IPS DF 6.9 (cell line): ENCODE results near the gene NARF.

Experiments
- DNase-seq: peaks from one replicate; pipeline ENCODE4 v3.0.0-alpha.2; 2013; ENCODE audit warnings: low read depth, low spot score
- H3K27ac ChIP-seq: one replicate; pipeline ENCODE4 v1.5.1; 2013; ENCODE audit warnings: low read length, control low read depth
- H3K27me3 ChIP-seq: 2 replicates; pipeline ENCODE4 v1.6.1; 2013; ENCODE audit warnings: mild to moderate bottlenecking, low read length; ENCODE audit not compliant: control insufficient read depth, insufficient read depth
- H3K36me3 ChIP-seq: 2 replicates; pipeline ENCODE4 v1.6.1; 2013; ENCODE audit warnings: low read length; ENCODE audit not compliant: control insufficient read depth, insufficient read depth
- H3K4me1 ChIP-seq: 2 replicates; pipeline ENCODE4 v1.6.1; 2013; ENCODE audit warnings: low read length; ENCODE audit not compliant: control insufficient read depth, insufficient read depth
- H3K4me3 ChIP-seq: 2 replicates; pipeline ENCODE4 v1.5.1; 2013; ENCODE audit warnings: mild to moderate bottlenecking, low read length
- H3K9me3 ChIP-seq: 2 replicates; pipeline ENCODE4 v1.6.1; 2013; ENCODE audit warnings: low read length, inconsistent platforms; ENCODE audit not compliant: control insufficient read depth, insufficient read depth
- WGBS: extraction: QIAGEN DNeasy Blood & Tissue Kit; methylation state at CpG from one replicate; pipeline ENCODE4 v1.1.7; 2013; ENCODE audit warnings: mixed read lengths, missing lambda C conversion rate; ENCODE audit not compliant: insufficient read length, insufficient coverage; 5-methylcytosine and 5-hydroxymethylcytosine counted together

Gene NARF

GRCh38 chr17:82440469-82440981, 18.0 kb upstream of the NARF start:
- no CpG with 5 or more reads among the region's 22 CpGs for WGBS
- no peaks in the 10 kb centered on the region for H3K9me3 ChIP-seq
- no peaks in the 10 kb centered on the region for H3K27me3 ChIP-seq
- H3K27ac ChIP-seq = no peak overlapping the region
- no peak overlapping the region for H3K4me3 ChIP-seq
- no peak for DNase-seq
- peaks cover 22% of the 10 kb centered on the region for H3K36me3 ChIP-seq
- 0 out of 2 replicates have a peak, but pooled peaks cover 2% of the 10 kb centered on the region for H3K4me1 ChIP-seq

- WGBS = no CpG with 5 or more reads among the region's 17 CpGs
- Histone ChIP-seq H3K27ac (no peak overlapping the region), H3K4me1 (0 out of 2 replicates have a peak, but pooled peaks cover 2% of the 10 kb centered on the region), H3K36me3 (peaks cover 22% of the 10 kb centered on the region), H3K27me3 (no peaks in the 10 kb centered on the region), H3K4me3 (no peak overlapping the region), H3K9me3 (no peaks in the 10 kb centered on the region)
- no peak for DNase-seq
These were observed 17.4 kb upstream of the NARF start for GRCh38 chr17:82440991-82441627.

DNA sequence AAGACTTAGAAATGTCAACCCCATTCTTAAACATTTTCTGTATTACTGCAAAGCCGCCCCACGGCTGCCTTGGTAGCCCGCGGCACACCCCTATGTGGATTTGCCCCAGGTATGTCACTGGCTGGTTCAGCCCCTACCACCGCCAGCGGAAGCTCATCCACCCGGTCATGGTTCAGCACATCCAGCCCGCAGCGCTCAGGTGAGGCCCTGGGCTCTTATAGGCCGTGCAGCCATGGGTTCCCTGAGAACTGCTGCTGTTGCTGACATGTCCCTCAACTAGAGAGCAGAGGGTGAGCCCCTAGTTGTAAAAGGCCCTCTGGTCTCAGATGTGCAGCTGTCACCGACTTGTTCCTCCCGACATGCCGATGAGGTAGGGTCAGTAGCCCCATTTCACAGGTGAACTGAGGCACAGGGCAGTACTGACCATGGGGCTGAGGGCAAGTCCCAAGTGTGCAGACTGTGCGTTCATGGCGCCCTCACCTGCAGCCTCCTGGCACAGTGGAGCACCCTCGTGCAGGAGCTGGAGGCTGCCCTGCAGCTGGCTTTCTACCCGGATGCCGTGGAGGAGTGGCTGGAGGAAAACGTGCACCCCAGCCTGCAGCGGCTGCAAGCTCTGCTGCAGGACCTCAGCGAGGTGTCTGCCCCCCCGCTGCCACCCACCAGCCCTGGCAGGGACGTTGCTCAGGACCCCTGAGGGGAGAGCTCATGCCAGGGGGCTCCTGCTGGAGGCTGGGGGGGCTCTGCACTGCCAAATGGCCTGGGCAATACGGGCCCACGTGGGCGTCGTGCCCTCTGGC, 16.7 kb upstream of the NARF start:
- peaks cover 20% of the 10 kb centered on the region for H3K36me3 ChIP-seq
- 0 out of 2 replicates have a peak, but pooled peaks cover 2% of the 10 kb centered on the region for H3K4me1 ChIP-seq
- no peak overlapping the region for H3K27ac ChIP-seq
- no CpG with 5 or more reads among the region's 27 CpGs for WGBS
- DNase-seq = no peak
- no peaks in the 10 kb centered on the region for H3K9me3 ChIP-seq
- no peaks in the 10 kb centered on the region for H3K27me3 ChIP-seq
- no peak overlapping the region for H3K4me3 ChIP-seq

GRCh38 chr17:82442643-82443464, 15.7 kb upstream of the NARF start:
- Histone ChIP-seq H3K4me1 (0 out of 2 replicates have a peak, but pooled peaks cover 2% of the 10 kb centered on the region), H3K27me3 (no peaks in the 10 kb centered on the region), H3K9me3 (no peaks in the 10 kb centered on the region), H3K27ac (no peak overlapping the region), H3K4me3 (no peak overlapping the region), H3K36me3 (peaks cover 20% of the 10 kb centered on the region)
- DNase-seq = no peak
- no CpG with 5 or more reads among the region's 28 CpGs for WGBS

GRCh38 chr17:82443465-82444283, 14.9 kb upstream of the NARF start:
- Histone ChIP-seq H3K27me3 (no peaks in the 10 kb centered on the region), H3K9me3 (no peaks in the 10 kb centered on the region), H3K4me3 (no peak overlapping the region), H3K27ac (no peak overlapping the region), H3K4me1 (0 out of 2 replicates have a peak, but pooled peaks cover 2% of the 10 kb centered on the region), H3K36me3 (peaks cover 20% of the 10 kb centered on the region)
- no peak for DNase-seq
- no CpG with 5 or more reads among the region's 40 CpGs for WGBS

DNA sequence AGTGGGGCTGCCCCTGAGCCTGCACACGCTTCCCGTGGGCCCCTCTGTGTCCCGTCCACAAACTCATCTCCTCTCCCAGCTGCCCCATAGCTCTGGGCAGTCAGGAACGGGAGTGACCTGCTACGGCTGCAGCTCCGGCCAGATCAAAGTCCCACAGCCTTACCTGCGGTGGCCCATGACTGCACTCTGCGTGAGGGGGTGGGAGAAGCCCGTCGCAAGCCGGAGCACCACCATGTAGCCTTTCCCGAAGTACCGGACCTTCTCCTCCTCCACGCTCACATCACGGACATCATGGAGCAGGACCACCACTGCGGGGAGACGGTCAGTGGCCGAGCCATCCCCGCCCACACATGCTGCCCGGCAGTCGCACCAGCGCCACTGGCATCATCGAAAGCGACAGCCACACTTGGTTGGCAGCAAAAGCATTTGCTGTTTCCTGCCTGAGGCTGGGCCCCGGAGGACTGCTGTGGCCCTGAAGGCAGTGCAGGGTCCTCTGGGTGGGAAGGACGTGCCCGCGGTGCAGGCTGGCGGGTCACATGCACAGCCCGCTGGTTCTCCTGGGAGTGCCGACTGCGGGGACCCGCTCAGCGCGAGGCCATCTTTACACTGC, 14.2 kb upstream of the NARF start:
- H3K4me3 ChIP-seq = no peak overlapping the region
- WGBS = no CpG with 5 or more reads among the region's 35 CpGs

GRCh38 chr17:82444941-82445521, 13.5 kb upstream of the NARF start:
- H3K27me3 ChIP-seq = no peaks in the 10 kb centered on the region
- WGBS = no CpG with 5 or more reads among the region's 19 CpGs
- no peaks in the 10 kb centered on the region for H3K4me1 ChIP-seq
- H3K36me3 ChIP-seq = peaks cover 20% of the 10 kb centered on the region
- no peak overlapping the region for H3K4me3 ChIP-seq
- H3K9me3 ChIP-seq = no peaks in the 10 kb centered on the region
- no peak overlapping the region for H3K27ac ChIP-seq
- no peak for DNase-seq

More for the DNA sequence above, 14.2 kb upstream of the NARF start:
- H3K27me3 ChIP-seq = no peaks in the 10 kb centered on the region
- 0 out of 2 replicates have a peak, but pooled peaks cover 2% of the 10 kb centered on the region for H3K4me1 ChIP-seq
- H3K9me3 ChIP-seq = no peaks in the 10 kb centered on the region
- no peak for DNase-seq
- peaks cover 20% of the 10 kb centered on the region for H3K36me3 ChIP-seq
- H3K27ac ChIP-seq = no peak overlapping the region

DNA sequence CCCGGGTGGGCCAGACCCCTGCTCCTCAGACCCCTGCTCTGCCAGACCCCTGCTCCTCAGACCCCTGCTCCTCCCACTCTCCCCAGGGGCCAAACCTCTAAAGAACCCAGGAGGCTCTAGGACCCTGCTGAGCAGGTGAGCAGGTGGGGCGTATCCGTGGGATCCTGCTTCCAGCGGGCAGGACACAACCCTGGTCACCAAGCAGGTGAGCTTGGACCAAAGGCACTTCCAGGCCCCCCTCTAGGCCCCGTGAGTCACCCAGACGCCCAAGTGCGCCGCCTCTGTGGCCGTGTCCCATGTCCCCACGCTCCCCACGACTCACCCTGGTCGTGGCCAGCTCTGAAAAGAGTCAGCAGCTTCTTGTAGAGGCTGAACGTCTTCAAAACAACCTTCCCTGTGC, 13.0 kb upstream of the NARF start:
- Histone ChIP-seq H3K4me3 (no peak overlapping the region), H3K4me1 (no peaks in the 10 kb centered on the region), H3K36me3 (peaks cover 20% of the 10 kb centered on the region), H3K27ac (no peak overlapping the region), H3K27me3 (no peaks in the 10 kb centered on the region), H3K9me3 (no peaks in the 10 kb centered on the region)
- DNase-seq = no peak
- no CpG with 5 or more reads among the region's 13 CpGs for WGBS

GRCh38 chr17:82446124-82446523, 12.4 kb upstream of the NARF start:
- no peaks in the 10 kb centered on the region for H3K9me3 ChIP-seq
- no CpG with 5 or more reads among the region's 15 CpGs for WGBS
- H3K27me3 ChIP-seq = no peaks in the 10 kb centered on the region
- DNase-seq = no peak
- H3K27ac ChIP-seq = no peak overlapping the region
- no peaks in the 10 kb centered on the region for H3K4me1 ChIP-seq
- H3K4me3 ChIP-seq = no peak overlapping the region
- H3K36me3 ChIP-seq = peaks cover 20% of the 10 kb centered on the region
